Measurements from ENCODE around the gene GNAQ.

GRCh38 chr9:77710965-77711648 is 320.5 kb downstream of the GNAQ start:
- TF ChIP-seq CTCF (IDR thresholded peaks at IDR 0.05): no peak
- TF ChIP-seq ZFX (IDR thresholded peaks at IDR 0.05; ENCODE audit: borderline replicate concordance): no peak

Data from 22Rv1 (cell line).